ENCODE data around the gene STK31.
A peak's percentile ranks its signal among the peaks of the same experiment; 100 is the strongest.
"Not testable (repeated sequence)": the region's sequence is repeated elsewhere in the genome, so short reads cannot be mapped to it uniquely, and the experiment has no call there.

Gene STK31

GRCh38 chr7:23679898-23680413, 30.1 kb upstream of the STK31 start, which contains the start of gene FAM221A:
TSS of gene FAM221A (plus strand) at chr7:23680199. CDS start at chr7:23680219, 20 bp downstream.
- POLR2A ChIA-PET (ENCODE audit: low non-redundant PET) = interaction anchor here (0.7 kb wide), 1 partner anchor 424 kb away, joined by 3 read pairs; no protein-coding TSS in a partner anchor

GRCh38 chr7:23680414-23681405, 29.3 kb upstream of the STK31 start:
- ChIA-PET POLR2A (ENCODE audit: low non-redundant PET) (interaction anchor here (0.7 kb wide), 1 partner anchor 425 kb away, joined by 3 read pairs; no protein-coding TSS in a partner anchor), CTCF (interaction anchor here (0.6 to 1.3 kb wide), 10 partner anchors 13 to 114 kb away, joined by 3 to 5 read pairs (median 3); no protein-coding TSS in a partner anchor)
- peak; percentile 41 for DNase-seq (ENCODE audit: low spot score)
- H3K27ac ChIP-seq = no peak overlapping the region
- TF ChIP-seq CTCF (conservative IDR thresholded peaks at IDR 0.05; ENCODE audit: low read depth) = no peak

More at GRCh38 chr7:23679898-23680413, 30.1 kb upstream of the STK31 start, which contains the start of gene FAM221A:
- H3K27ac ChIP-seq = no peak within 1 kb of the TSS
- peak; percentile 79 for DNase-seq (ENCODE audit: low spot score)
- peak; percentile 91 for TF ChIP-seq CTCF (conservative IDR thresholded peaks at IDR 0.05; ENCODE audit: low read depth)
- CTCF ChIA-PET = interaction anchor here (0.7 to 1.3 kb wide), 7 partner anchors 14 to 937 kb away, joined by 3 to 5 read pairs (median 3); no protein-coding TSS in a partner anchor

- CTCF ChIA-PET = interaction anchor here (1.2 to 1.7 kb wide), 2 partner anchors 10 to 12 kb away, joined by 3 to 6 read pairs; no protein-coding TSS in a partner anchor
- POLR2A ChIA-PET (ENCODE audit: low non-redundant PET); DNase-seq (ENCODE audit: low spot score); H3K27ac ChIP-seq: not testable (repeated sequence)
Observed at GRCh38 chr7:23684041-23684440, 26.0 kb upstream of the STK31 start.

- POLR2A ChIA-PET (ENCODE audit: low non-redundant PET) = no interaction called here
- DNase-seq (ENCODE audit: low spot score) = no peak
- CTCF ChIA-PET = interaction anchor here (0.5 to 1.7 kb wide), 3 partner anchors 8 to 252 kb away, joined by 3 to 6 read pairs (median 6); no protein-coding TSS in a partner anchor
- TF ChIP-seq CTCF (conservative IDR thresholded peaks at IDR 0.05; ENCODE audit: low read depth) = no peak
- no peak overlapping the region for H3K27ac ChIP-seq
Observed at GRCh38 chr7:23685731-23686130, 24.3 kb upstream of the STK31 start.

- no peak for DNase-seq (ENCODE audit: low spot score)
- CTCF ChIA-PET = interaction anchor here (0.7 kb wide), 1 partner anchor 37 kb away, joined by 4 read pairs; no protein-coding TSS in a partner anchor
- POLR2A ChIA-PET (ENCODE audit: low non-redundant PET) = no interaction called here
- no peak for TF ChIP-seq CTCF (conservative IDR thresholded peaks at IDR 0.05; ENCODE audit: low read depth)
- H3K27ac ChIP-seq = no peak overlapping the region
Observed at GRCh38 chr7:23687011-23687410, 23.0 kb upstream of the STK31 start.

GRCh38 chr7:23689165-23689564, 20.9 kb upstream of the STK31 start:
- TF ChIP-seq CTCF (conservative IDR thresholded peaks at IDR 0.05; ENCODE audit: low read depth) = no peak
- no peak overlapping the region for H3K27ac ChIP-seq
- ChIA-PET CTCF (interaction anchor here (0.8 kb wide), 1 partner anchor 331 kb away, joined by 3 read pairs; no protein-coding TSS in a partner anchor), POLR2A (ENCODE audit: low non-redundant PET) (no interaction called here)
- no peak for DNase-seq (ENCODE audit: low spot score)

Measured in RWPE1 (cell line).